Heart left ventricle (tissue), 13 donors: ENCODE measurements around the gene NLGN3.

Experiments used
- POLR2A ChIP-seq, 2 donors: fragments of 450-650 bp; IDR thresholded peaks; one replicate each; pipeline ENCODE4 v1.6.1; 2017; ENCODE audit warnings: antibody characterized with exemption in 2 of 2, mild to moderate bottlenecking in 2 of 2, moderate library complexity in 2 of 2
- TF ChIP-seq, protein P1 (sequence below), 12 donors: fragments of 200-600 bp; sonication (generic) in 4 of 12; IDR thresholded peaks; one replicate each; pipeline versions ENCODE4 v1.5.0 to v1.8.0; 2018 to 2022; ENCODE audit warnings: antibody characterized with exemption in 12 of 12, mild to moderate bottlenecking in 5 of 12
- donor health status: ischemic (EF 13 %, LVEDD 7.1; RV severe dilation, severe dysfunction).
- donor health status: DM: no; HTN: yes; CAD: no.
- donor health status: DM: no; HTN: no; CAD: no.
- donor health status: ischemic (EF 25% LVEDD 6.9; RV normal size, moderate dysfunction).
- donor health status: ischemic (EF 25% LVEDD 5.7; RV mildly dilated, moderate dysfunction).
- donor health status: ischemic (EF 35%, LVEDD 5.7; RV mildly dilated, moderate dysfunction).
- donor health status: nonischemic (EF 11% LVEDD 7.7; RV severe dilation, severe dysfunction).
- donor health status: DM: yes; HTN: yes; CAD: no.
- donor health status: PGD.
- donor health status: ischemic (EF 29% LVEDD 5.4; RV normal size, mild dysfunction).
- donor health status: nonischemic (EF 23%, LVEDD 6.1; RV moderate dilation, normal function).

DNA sequence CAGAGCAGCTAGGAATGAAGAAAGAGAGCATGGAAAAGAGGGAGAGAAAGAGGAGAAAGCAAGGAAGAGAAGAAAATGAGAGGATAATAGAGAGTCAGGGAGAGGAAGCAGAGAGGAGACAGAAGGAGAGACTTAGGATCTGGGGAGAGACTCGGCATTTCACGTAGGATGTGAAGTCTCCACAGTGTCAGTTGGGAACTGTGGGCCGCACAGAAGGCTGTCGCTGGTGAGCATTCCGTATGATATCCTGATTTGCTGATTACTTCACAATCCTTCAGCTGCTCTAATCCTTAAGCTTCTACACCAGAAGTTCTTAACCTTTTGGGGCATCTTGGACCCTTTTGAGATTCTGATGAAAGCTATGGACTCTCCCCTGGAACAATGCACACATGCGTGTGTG lies 14.0 kb downstream of the NLGN3 start:
- TF ChIP-seq, protein P1, sequence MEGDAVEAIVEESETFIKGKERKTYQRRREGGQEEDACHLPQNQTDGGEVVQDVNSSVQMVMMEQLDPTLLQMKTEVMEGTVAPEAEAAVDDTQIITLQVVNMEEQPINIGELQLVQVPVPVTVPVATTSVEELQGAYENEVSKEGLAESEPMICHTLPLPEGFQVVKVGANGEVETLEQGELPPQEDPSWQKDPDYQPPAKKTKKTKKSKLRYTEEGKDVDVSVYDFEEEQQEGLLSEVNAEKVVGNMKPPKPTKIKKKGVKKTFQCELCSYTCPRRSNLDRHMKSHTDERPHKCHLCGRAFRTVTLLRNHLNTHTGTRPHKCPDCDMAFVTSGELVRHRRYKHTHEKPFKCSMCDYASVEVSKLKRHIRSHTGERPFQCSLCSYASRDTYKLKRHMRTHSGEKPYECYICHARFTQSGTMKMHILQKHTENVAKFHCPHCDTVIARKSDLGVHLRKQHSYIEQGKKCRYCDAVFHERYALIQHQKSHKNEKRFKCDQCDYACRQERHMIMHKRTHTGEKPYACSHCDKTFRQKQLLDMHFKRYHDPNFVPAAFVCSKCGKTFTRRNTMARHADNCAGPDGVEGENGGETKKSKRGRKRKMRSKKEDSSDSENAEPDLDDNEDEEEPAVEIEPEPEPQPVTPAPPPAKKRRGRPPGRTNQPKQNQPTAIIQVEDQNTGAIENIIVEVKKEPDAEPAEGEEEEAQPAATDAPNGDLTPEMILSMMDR (IDR thresholded peaks at IDR 0.05), result no peak
- TF ChIP-seq POLR2A (IDR thresholded peaks at IDR 0.05), result no peak
